HG03095 (cell line): ENCODE measurements around the gene NAB1.

Experiments
- ATAC-seq: cut with Tn5 transposase; IDR thresholded peaks from one replicate; pipeline ENCODE4 v1.9.1; 2021; ENCODE audit warnings: moderate library complexity; ENCODE audit not compliant: unreplicated experiment

Gene NAB1

DNA sequence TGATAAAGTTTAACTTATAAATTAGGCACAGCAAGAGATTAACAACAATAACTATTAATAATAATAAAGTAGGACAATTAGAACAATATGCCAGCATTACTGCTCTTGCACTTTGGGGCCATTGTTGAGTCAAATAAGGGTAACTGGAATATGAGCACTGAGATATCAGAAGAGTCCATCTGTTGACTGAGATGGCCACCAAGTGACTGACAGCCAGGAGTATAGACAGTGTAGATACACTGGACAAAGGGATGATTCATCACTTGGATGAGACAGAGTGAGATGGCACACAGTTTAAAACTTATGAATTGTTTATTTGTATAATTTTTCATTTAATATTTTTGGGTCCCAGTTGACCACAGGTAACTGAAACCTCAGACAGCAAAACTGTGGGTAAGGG, 20.0 kb downstream of the NAB1 start:
- no peak for ATAC-seq

DNA sequence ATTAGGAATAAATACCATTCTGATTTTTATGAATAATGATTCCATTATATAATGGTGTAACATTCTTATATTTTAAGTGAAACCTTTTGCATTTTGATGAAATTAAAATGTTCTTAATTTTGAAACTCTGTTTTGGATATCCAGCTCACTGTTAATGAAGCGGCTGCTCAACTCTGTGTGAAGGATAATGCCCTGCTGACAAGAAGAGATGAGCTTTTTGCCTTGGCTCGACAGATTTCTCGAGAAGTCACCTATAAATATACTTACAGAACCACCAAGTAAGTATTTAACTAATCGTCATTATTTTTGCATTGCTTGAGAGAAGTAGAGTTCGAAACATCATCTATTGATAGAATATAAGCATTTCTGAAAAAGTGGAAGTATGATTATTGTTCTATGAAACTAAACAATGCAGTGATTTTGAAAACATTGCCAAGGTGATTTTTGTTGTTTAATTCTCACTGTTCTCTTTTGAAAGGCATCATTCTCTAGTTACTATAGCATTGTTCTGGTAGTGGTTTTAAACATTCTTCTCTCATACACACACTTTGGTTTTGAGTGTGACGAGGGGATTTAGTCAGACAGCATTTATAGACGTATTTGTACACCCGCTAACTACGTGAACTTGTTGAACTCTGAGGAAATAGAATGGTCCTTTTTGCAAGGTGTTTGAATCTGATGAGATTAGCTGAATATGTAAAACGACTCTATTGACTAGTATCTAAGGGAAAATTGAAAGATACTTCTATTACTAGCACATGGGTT, 21.5 kb downstream of the NAB1 start:
- ATAC-seq: peak; percentile 55

DNA sequence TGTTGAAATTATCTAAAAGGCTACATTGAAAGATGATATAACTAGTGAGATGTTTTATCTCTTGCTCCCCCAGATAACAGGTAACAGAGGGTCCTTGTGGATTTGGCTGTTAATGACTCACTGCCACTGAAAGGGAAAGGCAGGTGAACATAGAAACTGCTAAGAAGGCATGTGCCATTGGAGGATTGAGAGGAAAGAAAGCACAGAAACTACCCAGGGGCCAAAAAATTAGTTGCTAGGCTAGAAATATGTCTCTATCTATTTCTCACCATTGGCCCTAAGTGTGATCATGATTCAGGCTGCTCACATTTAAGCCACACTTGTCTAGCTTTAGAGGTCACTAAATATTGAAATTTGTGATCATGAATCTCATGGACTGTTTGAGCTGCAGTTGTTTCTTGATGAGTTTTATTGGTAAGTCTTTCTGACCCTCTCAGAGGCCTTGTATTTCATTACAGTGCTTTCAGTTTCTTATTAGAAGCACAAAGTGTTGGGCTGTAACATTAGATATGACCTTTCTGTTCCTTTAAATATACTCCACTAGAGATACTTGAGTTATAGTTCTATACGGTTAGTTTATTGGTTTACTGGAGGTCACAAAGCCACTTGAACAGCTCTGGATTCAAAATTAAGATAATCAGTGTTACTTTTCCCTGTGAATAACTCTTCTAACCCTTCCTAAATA, 26.2 kb downstream of the NAB1 start:
- ATAC-seq: peak; percentile 41

DNA sequence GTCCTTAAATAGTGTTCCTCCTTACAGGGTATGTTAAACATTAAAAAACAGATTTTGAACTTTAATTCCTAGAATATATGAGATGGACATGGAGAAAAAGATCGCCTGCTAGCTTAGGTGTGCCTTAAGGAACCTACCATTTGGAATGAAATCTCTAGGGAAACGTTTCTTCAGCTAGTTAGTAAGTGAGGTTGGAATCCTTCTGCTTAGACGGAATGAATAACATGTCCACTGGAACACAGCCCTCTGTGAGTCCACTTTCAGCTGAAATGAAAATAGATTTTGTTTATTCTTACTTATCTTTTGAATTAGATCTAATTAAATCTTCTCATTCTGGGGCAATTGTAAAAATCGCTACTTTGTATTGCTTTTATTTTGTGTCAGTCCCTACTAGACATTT, 28.4 kb downstream of the NAB1 start:
- ATAC-seq: no peak

GRCh38 chr2:190678444-190679162, 29.7 kb downstream of the NAB1 start:
- ATAC-seq: peak; percentile 59

- ATAC-seq: no peak
These were observed 30.5 kb downstream of the NAB1 start for GRCh38 chr2:190679391-190679790.

GRCh38 chr2:190679813-190680591, 31.1 kb downstream of the NAB1 start:
- peak; percentile 56 for ATAC-seq

- ATAC-seq: no peak
These were observed 33.3 kb downstream of the NAB1 start for GRCh38 chr2:190682168-190682567.

GRCh38 chr2:190683802-190684201, 34.9 kb downstream of the NAB1 start:
- ATAC-seq: no peak

GRCh38 chr2:190684931-190685330, 36.0 kb downstream of the NAB1 start:
- ATAC-seq: no peak

- ATAC-seq: no peak
These were observed 36.5 kb downstream of the NAB1 start for GRCh38 chr2:190685333-190685732.

DNA sequence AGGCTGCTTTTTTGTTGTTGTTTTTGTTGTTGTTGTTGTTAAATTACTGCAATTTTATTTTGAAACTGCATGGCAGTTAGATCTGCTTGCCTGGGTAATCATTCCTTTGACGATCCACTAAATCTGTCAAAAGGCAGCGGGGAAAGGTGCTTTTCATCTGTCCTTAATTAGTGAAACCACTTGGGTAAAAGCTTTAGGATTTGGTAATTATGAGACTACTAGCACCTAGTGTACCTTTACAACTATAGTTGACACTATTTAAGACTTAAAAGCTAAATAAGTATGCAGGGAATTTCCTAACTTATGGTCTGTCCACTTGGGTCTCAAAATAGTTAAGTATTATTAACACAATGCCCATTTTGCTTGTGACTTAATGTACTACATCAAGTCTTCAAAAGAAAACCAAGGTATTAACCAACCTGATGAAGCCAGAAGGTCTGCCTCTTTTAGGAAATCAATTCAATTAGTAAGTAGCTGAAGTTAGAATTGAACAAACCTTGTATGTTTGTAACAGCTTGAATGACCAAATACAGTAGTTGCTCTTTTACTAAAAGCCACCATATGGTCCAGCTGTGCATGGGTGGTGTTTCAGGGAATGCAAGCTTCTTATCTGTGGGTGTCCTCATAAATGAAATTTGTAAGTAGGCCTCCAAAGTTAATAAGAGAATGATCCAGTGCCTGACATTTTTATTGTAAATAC, 44.8 kb downstream of the NAB1 start:
- ATAC-seq: peak; percentile 64

- no peak for ATAC-seq
These were observed 45.6 kb downstream of the NAB1 start for GRCh38 chr2:190694479-190694878.

GRCh38 chr2:190695739-190696138, 46.9 kb downstream of the NAB1 start:
- no peak for ATAC-seq

DNA sequence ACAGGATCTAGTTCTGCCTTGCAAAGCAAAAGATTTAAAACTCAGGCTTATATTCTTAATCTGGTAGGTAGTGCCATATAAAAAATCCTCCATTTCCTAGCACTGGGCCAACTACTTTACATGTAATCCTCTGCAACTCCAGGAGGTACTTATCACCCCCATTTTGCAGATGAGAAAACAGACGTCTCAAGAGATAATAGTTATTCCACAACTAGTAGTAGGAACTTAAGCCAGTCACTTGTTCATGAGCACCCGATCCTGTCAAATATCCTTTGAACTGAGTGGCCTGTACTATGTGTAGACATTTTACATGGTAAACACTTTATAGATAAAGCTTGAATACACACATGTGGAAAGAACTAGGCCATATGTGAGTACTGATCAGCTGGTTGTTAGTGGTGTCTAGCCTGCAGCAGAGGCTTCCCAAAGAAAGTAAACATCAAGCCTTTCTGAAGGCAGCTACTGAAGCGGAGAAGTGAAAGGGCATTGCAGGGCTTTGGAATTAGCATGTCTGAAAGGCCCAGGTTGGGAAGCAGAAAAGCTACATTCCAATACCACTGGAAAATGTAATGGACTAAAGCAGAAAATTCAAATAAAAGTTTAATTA, 48.0 kb downstream of the NAB1 start:
- ATAC-seq: no peak

GRCh38 chr2:190697421-190697820, 48.5 kb downstream of the NAB1 start:
- no peak for ATAC-seq

DNA sequence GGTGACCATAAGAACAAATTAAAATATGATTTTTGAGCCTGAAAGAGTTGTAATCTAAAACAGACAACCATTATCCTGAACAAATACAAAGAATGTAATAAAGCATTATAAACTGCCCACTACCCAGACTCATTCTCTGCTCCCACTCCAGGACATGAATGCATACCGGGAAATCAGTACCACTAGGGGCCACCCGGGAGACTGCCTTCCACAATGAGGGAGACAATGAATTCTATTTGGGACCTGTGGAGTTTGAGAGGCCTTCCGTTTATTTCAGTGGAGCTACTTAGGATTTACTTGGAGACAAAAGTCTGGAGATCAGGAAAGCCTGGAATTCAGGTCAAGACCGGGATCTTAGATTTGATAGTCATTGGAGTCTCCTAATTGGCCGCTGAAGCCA, 50.0 kb downstream of the NAB1 start:
- ATAC-seq: no peak

DNA sequence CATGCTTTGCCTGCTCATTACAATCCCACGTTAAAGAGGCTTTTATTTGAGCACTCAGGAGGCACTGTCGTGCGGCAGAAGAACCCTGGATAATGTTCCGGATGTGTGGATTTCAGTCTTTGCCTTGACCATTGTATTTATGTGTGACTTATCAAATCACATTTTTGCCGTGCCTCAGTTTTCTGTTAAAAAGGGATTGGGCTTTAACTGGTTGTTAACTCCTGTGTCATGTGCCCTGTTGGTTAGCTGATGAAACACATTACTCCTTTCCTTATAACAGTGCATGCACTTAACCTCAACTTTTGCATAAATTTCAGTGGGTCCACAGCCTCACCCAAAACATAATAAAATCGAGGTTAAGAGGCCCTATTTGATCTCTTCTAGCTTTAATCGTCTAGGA, 52.7 kb downstream of the NAB1 start:
- no peak for ATAC-seq

- no peak for ATAC-seq
These were observed 56.4 kb downstream of the NAB1 start for GRCh38 chr2:190705280-190705679.

DNA sequence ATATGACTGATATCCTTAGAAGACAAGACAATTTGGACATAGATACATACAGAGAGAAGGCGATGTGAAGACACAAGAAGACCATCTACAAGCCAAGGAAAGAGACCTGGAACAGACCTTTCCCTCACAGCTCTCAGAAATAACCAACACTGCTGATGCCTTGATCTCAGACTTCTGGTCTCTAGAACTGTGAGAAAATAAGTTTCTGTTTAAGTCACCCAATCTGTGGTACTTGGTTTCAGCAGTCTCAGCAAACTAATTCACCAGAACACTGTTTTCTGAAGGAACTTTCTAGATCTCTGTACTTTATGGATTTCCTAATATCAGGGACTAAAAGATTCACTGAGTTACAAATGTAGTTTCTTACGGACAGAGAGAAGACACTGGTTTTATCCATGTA, 58.8 kb downstream of the NAB1 start:
- peak; percentile 59 for ATAC-seq
